Measurements from ENCODE around the gene PDZRN3.

PDZRN3 gene

DNA sequence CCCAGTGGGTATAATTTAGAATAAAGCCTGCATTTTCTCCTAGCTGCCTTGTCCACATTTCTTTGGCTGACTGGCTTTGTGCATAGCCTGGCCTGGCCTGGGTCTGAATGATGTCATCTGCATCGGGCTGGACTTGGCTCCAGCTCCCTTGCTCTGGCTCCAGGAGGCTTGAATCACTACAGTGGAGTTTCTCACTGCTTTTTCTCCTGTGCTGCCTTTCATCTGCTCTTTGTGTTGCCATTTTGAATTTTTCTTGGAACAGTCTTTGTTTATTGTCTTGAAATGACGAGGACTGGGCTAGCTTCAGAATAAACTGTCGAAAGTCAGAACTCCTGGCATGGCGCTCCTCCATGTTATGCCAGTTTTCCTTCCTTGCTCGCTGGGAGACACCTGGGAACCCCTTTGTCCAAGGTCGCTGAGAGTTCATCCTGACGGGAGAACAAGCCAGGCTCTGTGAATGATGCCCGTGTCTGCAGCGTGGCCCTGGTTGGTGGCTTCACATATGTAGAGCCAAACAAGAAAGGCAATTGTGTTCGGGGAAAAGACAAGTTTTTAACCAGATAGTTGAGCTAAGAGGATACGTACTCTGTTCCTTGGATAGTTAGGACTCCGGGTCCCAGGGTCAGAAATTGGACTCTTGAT lies 258.9 kb downstream of the PDZRN3 start:
- no peaks in the 10 kb centered on the region for H3K27me3 ChIP-seq (ENCODE audit: insufficient read depth, poor library complexity, severe bottlenecking)
- no peak for DNase-seq (ENCODE audit: low read depth in 1 of 2, low spot score in 1 of 2)
- H3K4me3 ChIP-seq (replicated peaks; ENCODE audit: insufficient read depth, low read length) = no peak overlapping the region
- TF ChIP-seq, protein P1, sequence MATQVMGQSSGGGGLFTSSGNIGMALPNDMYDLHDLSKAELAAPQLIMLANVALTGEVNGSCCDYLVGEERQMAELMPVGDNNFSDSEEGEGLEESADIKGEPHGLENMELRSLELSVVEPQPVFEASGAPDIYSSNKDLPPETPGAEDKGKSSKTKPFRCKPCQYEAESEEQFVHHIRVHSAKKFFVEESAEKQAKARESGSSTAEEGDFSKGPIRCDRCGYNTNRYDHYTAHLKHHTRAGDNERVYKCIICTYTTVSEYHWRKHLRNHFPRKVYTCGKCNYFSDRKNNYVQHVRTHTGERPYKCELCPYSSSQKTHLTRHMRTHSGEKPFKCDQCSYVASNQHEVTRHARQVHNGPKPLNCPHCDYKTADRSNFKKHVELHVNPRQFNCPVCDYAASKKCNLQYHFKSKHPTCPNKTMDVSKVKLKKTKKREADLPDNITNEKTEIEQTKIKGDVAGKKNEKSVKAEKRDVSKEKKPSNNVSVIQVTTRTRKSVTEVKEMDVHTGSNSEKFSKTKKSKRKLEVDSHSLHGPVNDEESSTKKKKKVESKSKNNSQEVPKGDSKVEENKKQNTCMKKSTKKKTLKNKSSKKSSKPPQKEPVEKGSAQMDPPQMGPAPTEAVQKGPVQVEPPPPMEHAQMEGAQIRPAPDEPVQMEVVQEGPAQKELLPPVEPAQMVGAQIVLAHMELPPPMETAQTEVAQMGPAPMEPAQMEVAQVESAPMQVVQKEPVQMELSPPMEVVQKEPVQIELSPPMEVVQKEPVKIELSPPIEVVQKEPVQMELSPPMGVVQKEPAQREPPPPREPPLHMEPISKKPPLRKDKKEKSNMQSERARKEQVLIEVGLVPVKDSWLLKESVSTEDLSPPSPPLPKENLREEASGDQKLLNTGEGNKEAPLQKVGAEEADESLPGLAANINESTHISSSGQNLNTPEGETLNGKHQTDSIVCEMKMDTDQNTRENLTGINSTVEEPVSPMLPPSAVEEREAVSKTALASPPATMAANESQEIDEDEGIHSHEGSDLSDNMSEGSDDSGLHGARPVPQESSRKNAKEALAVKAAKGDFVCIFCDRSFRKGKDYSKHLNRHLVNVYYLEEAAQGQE (IDR thresholded peaks at IDR 0.05; ENCODE audit: insufficient replicate concordance, low read depth) = no peak
- TF ChIP-seq GABPA (IDR thresholded peaks at IDR 0.05; ENCODE audit: low read depth) = no peak
- TF ChIP-seq POLR2AphosphoS5 (IDR thresholded peaks at IDR 0.05; ENCODE audit: low read depth) = no peak
- TF ChIP-seq, protein P2, sequence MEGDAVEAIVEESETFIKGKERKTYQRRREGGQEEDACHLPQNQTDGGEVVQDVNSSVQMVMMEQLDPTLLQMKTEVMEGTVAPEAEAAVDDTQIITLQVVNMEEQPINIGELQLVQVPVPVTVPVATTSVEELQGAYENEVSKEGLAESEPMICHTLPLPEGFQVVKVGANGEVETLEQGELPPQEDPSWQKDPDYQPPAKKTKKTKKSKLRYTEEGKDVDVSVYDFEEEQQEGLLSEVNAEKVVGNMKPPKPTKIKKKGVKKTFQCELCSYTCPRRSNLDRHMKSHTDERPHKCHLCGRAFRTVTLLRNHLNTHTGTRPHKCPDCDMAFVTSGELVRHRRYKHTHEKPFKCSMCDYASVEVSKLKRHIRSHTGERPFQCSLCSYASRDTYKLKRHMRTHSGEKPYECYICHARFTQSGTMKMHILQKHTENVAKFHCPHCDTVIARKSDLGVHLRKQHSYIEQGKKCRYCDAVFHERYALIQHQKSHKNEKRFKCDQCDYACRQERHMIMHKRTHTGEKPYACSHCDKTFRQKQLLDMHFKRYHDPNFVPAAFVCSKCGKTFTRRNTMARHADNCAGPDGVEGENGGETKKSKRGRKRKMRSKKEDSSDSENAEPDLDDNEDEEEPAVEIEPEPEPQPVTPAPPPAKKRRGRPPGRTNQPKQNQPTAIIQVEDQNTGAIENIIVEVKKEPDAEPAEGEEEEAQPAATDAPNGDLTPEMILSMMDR (IDR thresholded peaks at IDR 0.05; ENCODE audit: insufficient read depth, low read length) = no peak
- TF ChIP-seq SPI1 (IDR thresholded peaks at IDR 0.05; ENCODE audit: borderline replicate concordance, low read depth) = no peak
- H3K27ac ChIP-seq (replicated peaks) = no peak overlapping the region

DNA sequence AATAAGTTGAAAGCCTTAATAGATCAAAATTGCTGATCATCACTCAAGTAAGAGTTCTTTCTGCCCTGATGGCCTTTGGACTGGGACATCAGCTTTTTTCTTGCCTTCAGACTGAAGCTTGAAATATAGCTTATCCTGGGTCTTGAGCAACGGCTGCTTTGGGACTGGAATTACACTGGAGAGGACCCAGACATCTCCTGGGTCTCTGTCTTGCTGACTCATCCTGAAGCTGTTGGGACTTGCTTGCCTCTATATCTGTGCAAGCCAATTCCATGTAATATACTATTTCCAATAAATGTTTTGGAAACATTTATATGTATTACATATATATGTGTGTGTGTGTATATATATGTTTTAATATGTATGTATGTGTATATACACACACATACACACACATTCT lies 260.2 kb downstream of the PDZRN3 start:
- no peak for DNase-seq (ENCODE audit: low read depth in 1 of 2, low spot score in 1 of 2)
- TF ChIP-seq GABPA (IDR thresholded peaks at IDR 0.05; ENCODE audit: low read depth) (no peak), POLR2AphosphoS5 (IDR thresholded peaks at IDR 0.05; ENCODE audit: low read depth) (no peak), SPI1 (IDR thresholded peaks at IDR 0.05; ENCODE audit: borderline replicate concordance, low read depth) (no peak)
- TF ChIP-seq, protein P2 (IDR thresholded peaks at IDR 0.05; ENCODE audit: insufficient read depth, low read length) = no peak
- TF ChIP-seq, protein P1 (IDR thresholded peaks at IDR 0.05; ENCODE audit: insufficient replicate concordance, low read depth) = no peak

DNA sequence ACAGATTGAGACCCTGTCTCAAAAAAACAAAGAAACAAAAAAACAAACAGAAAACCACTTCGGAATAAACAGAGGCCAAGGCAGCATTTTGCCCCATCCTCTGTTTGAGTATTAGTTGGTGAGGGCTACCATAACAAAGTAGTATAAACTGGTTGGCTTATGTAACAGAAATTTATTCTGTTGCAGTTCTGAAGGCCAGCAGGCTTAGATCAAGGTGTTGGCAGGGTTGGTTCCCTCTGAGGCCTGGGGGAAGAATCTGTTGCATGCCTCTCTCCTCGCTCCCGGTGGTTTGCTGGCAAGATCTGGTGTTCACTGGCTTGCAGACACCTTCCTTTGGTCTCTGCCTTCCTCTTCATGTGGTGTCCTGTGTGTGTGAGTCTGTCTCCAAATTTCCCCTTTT lies 261.6 kb downstream of the PDZRN3 start:
- Histone ChIP-seq H3K4me3 (replicated peaks; ENCODE audit: insufficient read depth, low read length) (no peak overlapping the region), H3K27me3 (ENCODE audit: insufficient read depth, poor library complexity, severe bottlenecking) (no peaks in the 10 kb centered on the region), H3K27ac (replicated peaks) (no peak overlapping the region)
- DNase-seq (ENCODE audit: low read depth in 1 of 2, low spot score in 1 of 2) = no peak
- TF ChIP-seq SPI1 (IDR thresholded peaks at IDR 0.05; ENCODE audit: borderline replicate concordance, low read depth) = no peak
- TF ChIP-seq, protein P1 (IDR thresholded peaks at IDR 0.05; ENCODE audit: insufficient replicate concordance, low read depth) = no peak
- TF ChIP-seq POLR2AphosphoS5 (IDR thresholded peaks at IDR 0.05; ENCODE audit: low read depth) = no peak
- TF ChIP-seq GABPA (IDR thresholded peaks at IDR 0.05; ENCODE audit: low read depth) = no peak
- TF ChIP-seq, protein P2 (IDR thresholded peaks at IDR 0.05; ENCODE audit: insufficient read depth, low read length) = no peak

More for the DNA sequence above, 260.2 kb downstream of the PDZRN3 start:
- no peak overlapping the region for H3K4me3 ChIP-seq (replicated peaks; ENCODE audit: insufficient read depth, low read length)
- H3K27me3 ChIP-seq (ENCODE audit: insufficient read depth, poor library complexity, severe bottlenecking) = no peaks in the 10 kb centered on the region
- H3K27ac ChIP-seq (replicated peaks) = no peak overlapping the region
